CD4-positive, alpha-beta T cell (primary cell): ENCODE measurements around the gene CBR4. TPM values are rescaled to one million over a fixed set of nuclear protein-coding genes. Genes with fewer than 3 reads are reported as not detected.

Experiments
- ATAC-seq: fragments of 200-7000 bp; cut with Tn5 transposase; one replicate; pipeline ENCODE4 v1.10.0; 2022; ENCODE audit warnings: mild to moderate bottlenecking; ENCODE audit not compliant: poor library complexity
- CTCF ChIA-PET: fragments of 350-600 bp; sonication (Branson Sonifier 250); formaldehyde crosslinking; loops from one replicate; lab custom pipeline; 2021; ENCODE audit warnings: antibody characterized with exemption, inconsistent platforms; lab: Charles Lee
- POLR2A ChIA-PET: fragments of 350-600 bp; sonication (Branson Sonifier 250); formaldehyde crosslinking; loops from one replicate; lab custom pipeline; 2021; ENCODE audit warnings: antibody characterized with exemption, inconsistent platforms; lab: Charles Lee
- DNase-seq, 14 experiments: peaks; one replicate each; pipeline ENCODE4 v3.0.0-alpha.2; 2013 to 2020; ENCODE audit warnings: mixed read lengths in 2 of 14
- H3K27ac ChIP-seq, 2 donors: one replicate each; pipeline versions ENCODE4 v1.5.1 to v1.7.0; 2013; ENCODE audit warnings: low read length in 2 of 2, low read depth in 1 of 2, mild to moderate bottlenecking in 1 of 2
- H3K27me3 ChIP-seq, 2 experiments: 1 replicate in 1 of 2; 2 replicates in 1 of 2; pipeline versions ENCODE4 v1.6.1 to v1.7.0; 2013; ENCODE audit warnings: low read length in 2 of 2, control low read depth in 1 of 2, mild to moderate bottlenecking in 1 of 2, moderate library complexity in 1 of 2; ENCODE audit not compliant: insufficient read depth in 2 of 2, control insufficient read depth in 1 of 2
- H3K36me3 ChIP-seq: one replicate; pipeline ENCODE4 v1.6.1; 2013; ENCODE audit warnings: low read length, control low read depth; ENCODE audit not compliant: insufficient read depth
- H3K4me1 ChIP-seq: one replicate; pipeline ENCODE4 v1.6.1; 2013; ENCODE audit warnings: low read length, control low read depth; ENCODE audit not compliant: insufficient read depth
- H3K4me3 ChIP-seq: one replicate; pipeline ENCODE4 v1.5.1; 2013; ENCODE audit warnings: mild to moderate bottlenecking, low read length, moderate library complexity
- H3K9me3 ChIP-seq, 2 experiments: 1 replicate in 1 of 2; 2 replicates in 1 of 2; pipeline versions ENCODE4 v1.6.1 to v1.7.0; 2013; ENCODE audit warnings: low read length in 2 of 2, mild to moderate bottlenecking in 2 of 2, control low read depth in 1 of 2, moderate library complexity in 1 of 2; ENCODE audit not compliant: control insufficient read depth in 1 of 2, insufficient read depth in 1 of 2
- H3K27ac Mint-ChIP-seq: one replicate; pipeline ENCODE4 v1.8.0; 2020; ENCODE audit warnings: mixed read lengths
- H3K27me3 Mint-ChIP-seq: one replicate; pipeline ENCODE4 v1.8.0; 2021; ENCODE audit warnings: mixed read lengths
- H3K36me3 Mint-ChIP-seq: one replicate; pipeline ENCODE4 v1.8.0; 2021; ENCODE audit warnings: low read depth, mixed read lengths
- H3K4me1 Mint-ChIP-seq: one replicate; pipeline ENCODE4 v1.8.0; 2021; ENCODE audit warnings: low read depth, mixed read lengths
- H3K4me3 Mint-ChIP-seq: one replicate; pipeline ENCODE4 v1.8.0; 2020; ENCODE audit warnings: mild to moderate bottlenecking, mixed read lengths
- H3K9me3 Mint-ChIP-seq: one replicate; pipeline ENCODE4 v1.8.0; 2020; ENCODE audit warnings: mixed read lengths
- intact Hi-C, 2 experiments: fragments of 100-400 bp; cut with DNase I in 1 of 2; cut with micrococcal nuclease in 1 of 2; formaldehyde crosslinking; loops; one replicate each; pipeline versions ENCODE4 v1.15.1 to v1.9.0; 2023 to 2025; cut with DNase I, micrococcal nuclease
- total RNA-seq, 174 experiments: library from RNA in 2 of 174; stranded (reverse) in 2 of 174; gene quantifications; one replicate each; pipeline ENCODE4 v1.2.3 and lab custom pipeline; 2021 to 2026
- TF ChIP-seq, protein P1 (sequence below): fragments of 200-600 bp; IDR thresholded peaks from one replicate; pipeline ENCODE4 v1.8.0; 2022; ENCODE audit warnings: antibody characterized with exemption, mild to moderate bottlenecking

The CBR4 gene
- total RNA-seq, 2 experiments from 2014 or later = 5.1 to 5.4 TPM

GRCh38 chr4:169025184-169025583, 15.1 kb upstream of the CBR4 start:
- H3K27me3 Mint-ChIP-seq = peaks cover 11% of the 10 kb centered on the region
- H3K36me3 Mint-ChIP-seq = no peaks in the 10 kb centered on the region
- H3K36me3 ChIP-seq = no peaks in the 10 kb centered on the region
- no peaks in the 10 kb centered on the region for H3K27me3 ChIP-seq
- no peak overlapping the region for H3K27ac ChIP-seq
- H3K4me3 ChIP-seq = no peak overlapping the region
- ATAC-seq = no peak
- no peaks in the 10 kb centered on the region for H3K9me3 Mint-ChIP-seq
- no peaks in the 10 kb centered on the region for H3K4me1 ChIP-seq
- H3K4me1 Mint-ChIP-seq = no peaks in the 10 kb centered on the region
- no peaks in the 10 kb centered on the region for H3K9me3 ChIP-seq
- CTCF ChIA-PET = interaction anchor here (1.3 kb wide), 1 partner anchor 15 kb away, joined by 3 read pairs; the partner anchor contains the start of gene CBR4
- no peak overlapping the region for H3K27ac Mint-ChIP-seq
- POLR2A ChIA-PET = no interaction called here
- no peak overlapping the region for H3K4me3 Mint-ChIP-seq
- DNase-seq = no peak
- intact Hi-C loops = no loop called here
- TF ChIP-seq, protein P1, sequence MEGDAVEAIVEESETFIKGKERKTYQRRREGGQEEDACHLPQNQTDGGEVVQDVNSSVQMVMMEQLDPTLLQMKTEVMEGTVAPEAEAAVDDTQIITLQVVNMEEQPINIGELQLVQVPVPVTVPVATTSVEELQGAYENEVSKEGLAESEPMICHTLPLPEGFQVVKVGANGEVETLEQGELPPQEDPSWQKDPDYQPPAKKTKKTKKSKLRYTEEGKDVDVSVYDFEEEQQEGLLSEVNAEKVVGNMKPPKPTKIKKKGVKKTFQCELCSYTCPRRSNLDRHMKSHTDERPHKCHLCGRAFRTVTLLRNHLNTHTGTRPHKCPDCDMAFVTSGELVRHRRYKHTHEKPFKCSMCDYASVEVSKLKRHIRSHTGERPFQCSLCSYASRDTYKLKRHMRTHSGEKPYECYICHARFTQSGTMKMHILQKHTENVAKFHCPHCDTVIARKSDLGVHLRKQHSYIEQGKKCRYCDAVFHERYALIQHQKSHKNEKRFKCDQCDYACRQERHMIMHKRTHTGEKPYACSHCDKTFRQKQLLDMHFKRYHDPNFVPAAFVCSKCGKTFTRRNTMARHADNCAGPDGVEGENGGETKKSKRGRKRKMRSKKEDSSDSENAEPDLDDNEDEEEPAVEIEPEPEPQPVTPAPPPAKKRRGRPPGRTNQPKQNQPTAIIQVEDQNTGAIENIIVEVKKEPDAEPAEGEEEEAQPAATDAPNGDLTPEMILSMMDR = no peak

DNA sequence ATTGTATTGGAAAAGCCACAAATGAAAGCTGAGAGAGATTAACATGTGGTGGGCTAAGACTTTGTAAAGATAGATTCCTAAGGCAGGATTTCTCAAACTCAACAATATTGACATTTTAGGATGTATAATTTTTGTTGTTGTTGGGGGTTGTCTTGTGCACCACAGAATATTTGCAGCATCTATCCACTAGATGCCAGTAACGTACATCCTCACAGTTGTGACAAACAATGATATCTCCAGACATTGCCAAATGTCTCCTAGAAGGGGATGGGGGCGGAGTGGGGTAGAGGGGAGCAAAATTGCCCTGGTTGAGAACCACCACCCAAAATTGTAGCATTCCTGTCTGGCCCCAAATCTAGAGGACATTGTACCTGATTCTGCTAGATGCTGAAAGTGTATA, 14.7 kb upstream of the CBR4 start:
- intact Hi-C loops = no loop called here
- ChIA-PET CTCF (interaction anchor here (1.3 kb wide), 1 partner anchor 15 kb away, joined by 3 read pairs; the partner anchor contains the start of gene CBR4), POLR2A (interaction anchor here (0.8 kb wide), 1 partner anchor 17 kb away, joined by 3 read pairs; no protein-coding TSS in a partner anchor)
- no peaks in the 10 kb centered on the region for H3K36me3 Mint-ChIP-seq
- H3K27me3 ChIP-seq = no peaks in the 10 kb centered on the region
- no peak overlapping the region for H3K27ac Mint-ChIP-seq
- no peak overlapping the region for H3K4me3 ChIP-seq
- H3K9me3 Mint-ChIP-seq = no peaks in the 10 kb centered on the region
- peaks cover 13% of the 10 kb centered on the region for H3K27me3 Mint-ChIP-seq
- no peaks in the 10 kb centered on the region for H3K4me1 ChIP-seq
- DNase-seq (peak in 2 of 14 experiments; percentile 19 to 26), ATAC-seq (peak; percentile 44)
- no peaks in the 10 kb centered on the region for H3K4me1 Mint-ChIP-seq
- no peak overlapping the region for H3K4me3 Mint-ChIP-seq
- no peaks in the 10 kb centered on the region for H3K36me3 ChIP-seq
- no peak overlapping the region for H3K27ac ChIP-seq
- no peaks in the 10 kb centered on the region for H3K9me3 ChIP-seq
- TF ChIP-seq, protein P1 = no peak

DNA sequence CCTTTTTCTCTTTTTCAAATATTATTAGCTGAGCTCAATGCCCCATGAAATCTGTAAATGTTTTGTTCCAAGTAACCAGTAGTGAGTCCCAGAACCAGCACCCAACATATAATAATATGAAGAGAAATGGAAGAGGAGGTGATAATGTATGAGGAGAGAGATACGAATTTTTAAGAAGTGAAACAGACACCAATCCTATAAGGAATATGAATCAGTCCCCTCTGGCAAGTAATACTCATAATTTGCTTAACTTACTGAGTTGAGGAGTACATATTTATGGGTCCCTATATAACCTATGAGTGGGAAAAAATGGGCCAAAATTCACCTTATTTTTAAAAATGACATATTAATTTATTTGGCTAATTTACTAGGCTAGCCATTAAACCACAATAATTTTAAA, 8.4 kb upstream of the CBR4 start:
- no peak overlapping the region for H3K4me3 Mint-ChIP-seq
- ChIA-PET POLR2A (no interaction called here), CTCF (no interaction called here)

More for the DNA sequence above, 8.4 kb upstream of the CBR4 start:
- Histone ChIP-seq H3K36me3 (no peaks in the 10 kb centered on the region), H3K27me3 (no peaks in the 10 kb centered on the region), H3K9me3 (no peaks in the 10 kb centered on the region), H3K4me3 (no peak overlapping the region), H3K4me1 (peaks cover 9% of the 10 kb centered on the region), H3K27ac (no peak overlapping the region)
- TF ChIP-seq, protein P1 = no peak
- intact Hi-C loops = no loop called here
- H3K27ac Mint-ChIP-seq = no peak overlapping the region
- peaks cover 8% of the 10 kb centered on the region for H3K27me3 Mint-ChIP-seq
- no peaks in the 10 kb centered on the region for H3K9me3 Mint-ChIP-seq
- no peaks in the 10 kb centered on the region for H3K36me3 Mint-ChIP-seq
- ATAC-seq (no peak), DNase-seq (no peak)
- H3K4me1 Mint-ChIP-seq = peaks cover 9% of the 10 kb centered on the region
